CD4-positive, alpha-beta T cell treated with Interleukin-15 for 4 hours (primary cell): Measurements from ENCODE around the gene RPL29.
"Not testable (repeated sequence)": the region's sequence is repeated elsewhere in the genome, so short reads cannot be mapped to it uniquely, and the experiment has no call there.

ENCODE experiments used
- DNase-seq: peaks from one replicate; pipeline ENCODE4 v3.0.0-alpha.2; 2020; ENCODE audit warnings: low spot score

Gene RPL29

DNA sequence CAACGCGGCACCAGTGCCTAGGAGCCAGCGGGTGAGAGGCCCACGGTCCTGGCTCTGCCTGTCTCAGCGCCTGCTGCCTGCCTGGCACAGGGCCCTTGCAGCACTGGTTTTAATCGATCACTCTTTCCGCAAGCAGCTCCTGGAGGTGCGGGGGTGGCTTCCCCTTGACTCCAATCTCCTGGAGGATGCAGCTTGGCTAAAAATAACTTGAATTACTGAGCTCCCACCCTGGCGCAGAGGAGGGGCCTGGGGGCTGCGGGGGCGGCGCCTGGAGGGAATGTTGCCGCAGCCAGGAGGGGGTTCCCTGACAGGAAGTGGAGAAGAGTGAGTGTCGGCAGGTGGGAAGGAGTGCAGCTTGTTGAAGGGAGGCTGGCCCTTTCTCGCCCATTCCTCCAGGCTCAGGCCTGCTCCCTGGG, 9.9 kb upstream of the RPL29 start:
- no peak for DNase-seq

DNA sequence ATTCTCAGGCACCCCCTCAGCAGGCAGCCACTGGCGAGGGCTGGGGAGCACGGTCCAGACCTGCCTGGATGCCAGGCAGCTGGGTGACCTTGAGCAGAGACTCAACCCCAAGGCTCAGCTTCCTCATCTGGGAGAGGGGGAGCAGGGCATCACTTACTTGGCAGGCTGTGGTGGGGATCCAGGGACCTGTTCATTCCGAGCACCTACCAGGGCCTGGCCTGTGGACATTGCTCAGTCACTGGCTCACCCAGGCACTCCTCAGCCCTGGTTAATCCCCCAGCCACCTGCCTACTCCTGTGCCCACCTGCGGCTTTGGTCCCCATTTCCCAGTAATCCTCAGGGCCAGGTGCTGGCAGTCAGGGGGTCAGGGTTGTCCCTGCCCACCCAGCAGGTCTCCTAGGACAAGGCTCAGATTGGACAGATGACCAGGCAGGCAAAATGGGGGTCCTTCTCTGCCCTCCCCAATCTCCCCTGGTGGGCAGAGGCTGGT, 9.3 kb upstream of the RPL29 start:
- DNase-seq, result no peak

DNA sequence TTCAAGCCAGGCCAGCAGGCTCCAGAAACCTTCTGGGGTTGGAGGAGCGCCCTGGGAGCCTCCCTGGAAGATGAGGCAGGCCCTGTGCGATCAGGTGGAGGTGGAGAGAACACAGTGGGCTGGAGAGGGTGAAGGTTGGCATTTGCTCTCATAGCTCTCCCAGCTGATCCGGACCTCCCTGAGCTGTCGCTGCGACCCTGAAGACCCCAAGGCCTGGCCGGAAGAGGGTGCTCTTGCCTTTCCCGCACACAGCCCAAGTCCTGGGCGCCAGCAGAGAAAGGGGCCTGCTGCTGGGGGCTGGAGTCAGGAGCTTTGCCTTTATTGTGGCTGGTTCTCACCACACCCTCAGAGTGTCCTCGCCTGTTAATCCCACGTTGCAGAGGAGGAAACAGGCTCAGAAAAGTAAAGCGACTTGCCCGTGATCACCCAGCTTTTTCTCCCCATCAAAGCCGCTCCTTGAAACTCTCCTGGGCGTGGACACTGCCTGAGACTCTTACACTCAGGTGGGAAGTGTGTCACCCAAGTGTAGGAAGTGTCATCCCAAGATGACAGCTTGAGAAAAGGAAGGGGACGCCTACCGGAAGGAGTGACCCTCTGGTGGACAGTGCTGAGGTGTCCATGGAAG, 8.6 kb upstream of the RPL29 start:
- no peak for DNase-seq

DNA sequence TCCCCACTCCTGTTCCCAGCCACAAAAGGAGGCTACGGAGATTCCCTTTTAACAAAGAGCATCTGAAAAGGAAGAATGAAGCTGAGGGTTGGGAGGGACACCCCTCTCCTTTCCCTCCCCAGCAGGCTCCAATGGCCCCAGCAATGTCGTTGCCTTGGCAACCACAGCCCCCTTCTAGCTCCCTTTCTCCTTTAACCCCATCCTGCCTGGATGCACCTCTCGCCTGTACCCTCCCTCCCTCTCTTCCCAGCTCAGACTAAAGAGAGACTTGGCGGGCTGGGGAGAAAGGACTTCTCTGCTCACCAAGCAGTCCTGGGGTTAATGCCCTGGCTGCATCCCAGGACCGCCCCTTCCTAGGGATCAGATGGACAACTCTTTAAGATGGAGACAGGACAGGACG, 7.1 kb upstream of the RPL29 start:
- no peak for DNase-seq

DNA sequence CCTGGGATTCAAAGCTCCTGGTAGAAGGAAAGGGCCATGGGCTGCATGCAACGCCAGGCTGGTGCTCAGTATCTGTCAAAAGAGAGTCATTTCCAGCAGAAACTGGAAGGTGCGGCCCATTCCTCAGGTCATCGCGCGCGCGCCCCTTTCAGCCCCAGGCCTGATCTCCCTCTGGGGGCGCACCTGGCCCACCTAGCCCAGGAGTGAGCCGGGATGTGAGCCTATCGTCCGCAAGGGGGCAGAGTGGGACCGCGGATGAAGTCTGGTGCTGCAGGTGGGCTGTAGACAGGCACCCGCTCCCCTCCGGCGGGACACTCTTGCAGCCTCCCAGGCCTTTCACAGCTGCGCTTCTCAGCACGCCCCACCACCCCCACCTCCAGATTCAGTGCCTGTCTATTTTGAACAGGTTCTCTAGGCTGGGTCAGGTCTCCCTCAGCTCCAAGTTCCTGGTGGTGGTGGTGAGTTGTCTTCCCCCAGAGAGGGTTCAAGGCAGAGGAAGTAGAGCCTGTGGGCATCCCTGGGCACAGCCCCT, 5.8 kb upstream of the RPL29 start:
- DNase-seq, result peak; percentile 85

DNA sequence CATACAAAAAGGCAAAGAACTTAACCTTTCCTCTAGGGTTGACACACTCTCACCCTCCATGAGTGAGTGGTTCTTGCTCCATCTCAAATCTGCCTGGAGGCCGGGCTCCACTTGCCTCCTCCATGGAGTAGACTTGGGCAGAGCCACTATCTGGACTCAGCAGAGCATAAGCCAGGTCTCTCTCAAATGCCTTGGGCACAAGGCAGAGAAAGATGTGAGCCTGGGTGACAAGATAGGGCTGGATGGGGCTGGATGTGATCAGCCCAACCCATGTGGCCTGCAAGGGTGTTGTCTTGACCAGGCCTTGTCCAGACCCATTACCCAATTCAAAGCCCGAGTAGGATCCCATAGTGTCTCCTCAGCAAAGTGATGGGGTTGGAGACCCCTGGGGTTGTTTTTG, 4.2 kb upstream of the RPL29 start:
- no peak for DNase-seq

DNA sequence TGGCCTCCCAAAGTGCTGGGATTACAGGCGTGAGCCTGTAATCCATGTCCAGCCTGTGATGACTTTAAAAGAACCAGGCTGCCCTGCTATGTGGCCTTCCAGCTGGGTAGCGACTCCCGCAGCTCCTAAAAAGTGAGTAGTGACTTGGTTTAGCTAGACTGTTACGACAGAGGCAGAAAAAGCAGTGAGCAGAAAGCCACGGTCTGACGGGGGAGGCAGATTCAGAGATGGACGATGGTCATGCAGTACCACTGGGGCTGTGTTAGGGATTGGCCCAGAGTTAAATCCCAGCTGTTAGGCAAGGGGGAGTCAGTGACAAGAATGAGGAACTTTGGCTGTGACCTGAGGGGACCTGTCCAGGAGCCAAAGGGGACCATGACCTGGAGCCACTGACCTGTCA, 3.1 kb upstream of the RPL29 start:
- DNase-seq, result no peak

GRCh38 chr3:51997935-51998596, 2.4 kb upstream of the RPL29 start:
- no peak for DNase-seq

DNA sequence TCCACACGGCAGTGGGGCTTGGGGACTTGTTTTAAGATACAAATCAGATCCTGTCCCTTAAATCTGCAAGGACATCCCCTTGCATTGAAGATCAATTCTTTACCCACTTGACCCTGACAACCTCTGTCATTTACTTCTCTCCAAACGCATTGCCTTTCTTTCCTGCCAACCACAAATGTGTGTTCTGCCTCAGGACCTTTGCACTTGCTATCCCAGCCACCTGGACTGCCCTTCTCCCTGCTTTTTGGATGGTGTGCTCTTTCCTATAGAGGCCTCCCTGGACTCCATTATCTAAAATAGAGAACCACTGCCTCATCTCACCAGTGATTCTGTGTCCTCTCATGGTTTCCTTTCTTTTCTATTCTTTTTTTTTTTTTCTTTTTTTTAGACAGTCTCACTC, 1.5 kb upstream of the RPL29 start:
- no peak for DNase-seq

- DNase-seq, result no peak
Measured at GRCh38 chr3:51994530-51994929, 1.2 kb downstream of the RPL29 start.

GRCh38 chr3:51993657-51994056, 2.0 kb downstream of the RPL29 start:
- DNase-seq, result not testable (repeated sequence)

- DNase-seq, result no peak
Measured at GRCh38 chr3:51992017-51992682, 3.5 kb downstream of the RPL29 start.

DNA sequence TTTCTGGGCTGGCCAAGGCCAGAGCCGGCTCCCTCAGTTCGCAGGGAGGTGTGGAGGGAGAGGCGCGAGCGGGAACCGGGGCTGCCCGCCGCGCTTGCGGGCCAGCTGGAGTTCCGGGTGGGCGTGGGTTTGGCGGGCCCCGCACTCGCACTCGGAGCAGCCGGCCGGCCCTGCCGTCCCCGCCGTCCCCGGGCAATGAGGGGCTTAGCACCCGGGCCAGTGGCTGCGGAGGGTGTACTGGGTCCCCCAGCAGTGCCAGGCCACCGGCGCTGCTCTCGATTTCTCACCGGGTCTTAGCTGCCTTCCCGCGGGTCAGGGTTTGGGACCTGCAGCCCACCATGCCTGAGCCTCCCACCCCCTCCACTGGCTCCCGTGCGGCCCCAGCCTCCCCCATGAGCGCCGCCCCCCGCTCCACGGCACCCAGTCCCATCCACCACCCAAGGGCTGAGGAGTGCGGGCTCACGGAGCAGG, 5.2 kb downstream of the RPL29 start:
- DNase-seq, result not testable (repeated sequence)

- no peak for DNase-seq
Measured at GRCh38 chr3:51988286-51989146, 7.2 kb downstream of the RPL29 start.

DNA sequence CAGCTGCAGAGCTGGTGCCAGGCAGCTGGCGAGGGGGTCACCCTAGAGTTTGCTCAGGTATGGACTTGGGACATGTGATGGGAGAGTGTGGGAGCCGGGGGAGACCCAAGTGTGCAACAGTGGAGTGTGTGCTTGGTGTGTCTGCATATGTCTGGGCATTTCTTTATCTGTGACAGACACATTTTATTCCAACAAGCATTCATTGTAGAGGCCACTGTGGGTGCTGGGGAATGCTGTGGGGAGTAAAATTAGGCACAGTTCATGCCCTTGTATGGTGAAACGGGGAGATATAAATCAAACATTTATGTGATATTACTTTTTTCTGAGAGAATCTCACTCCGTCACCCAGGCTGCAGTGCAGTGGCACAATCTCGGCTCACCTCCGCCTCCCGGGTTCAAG, 8.1 kb downstream of the RPL29 start:
- no peak for DNase-seq

GRCh38 chr3:51986010-51986947, 9.4 kb downstream of the RPL29 start:
- DNase-seq, result no peak

GRCh38 chr3:51985063-51985462, 10.6 kb downstream of the RPL29 start:
- DNase-seq, result no peak

DNA sequence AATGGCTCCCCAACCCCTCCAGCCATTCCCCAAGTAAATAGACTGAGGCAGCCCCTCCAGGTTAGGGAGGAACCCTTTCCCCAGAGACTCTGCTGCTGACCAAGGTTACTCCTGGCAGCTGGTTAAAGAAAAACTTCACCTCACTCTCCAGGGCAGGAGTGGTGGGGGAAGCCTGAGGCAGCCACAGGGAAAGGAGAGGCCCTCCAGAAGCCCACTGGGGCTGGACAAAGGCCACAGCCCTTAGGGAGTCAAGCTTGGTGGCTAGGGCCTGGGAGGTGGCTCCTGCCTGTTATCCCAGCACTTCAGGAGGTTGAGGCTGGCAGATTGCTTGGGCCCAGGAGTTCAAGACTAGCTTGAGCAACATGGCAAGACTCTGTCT, 11.4 kb downstream of the RPL29 start:
- no peak for DNase-seq

DNA sequence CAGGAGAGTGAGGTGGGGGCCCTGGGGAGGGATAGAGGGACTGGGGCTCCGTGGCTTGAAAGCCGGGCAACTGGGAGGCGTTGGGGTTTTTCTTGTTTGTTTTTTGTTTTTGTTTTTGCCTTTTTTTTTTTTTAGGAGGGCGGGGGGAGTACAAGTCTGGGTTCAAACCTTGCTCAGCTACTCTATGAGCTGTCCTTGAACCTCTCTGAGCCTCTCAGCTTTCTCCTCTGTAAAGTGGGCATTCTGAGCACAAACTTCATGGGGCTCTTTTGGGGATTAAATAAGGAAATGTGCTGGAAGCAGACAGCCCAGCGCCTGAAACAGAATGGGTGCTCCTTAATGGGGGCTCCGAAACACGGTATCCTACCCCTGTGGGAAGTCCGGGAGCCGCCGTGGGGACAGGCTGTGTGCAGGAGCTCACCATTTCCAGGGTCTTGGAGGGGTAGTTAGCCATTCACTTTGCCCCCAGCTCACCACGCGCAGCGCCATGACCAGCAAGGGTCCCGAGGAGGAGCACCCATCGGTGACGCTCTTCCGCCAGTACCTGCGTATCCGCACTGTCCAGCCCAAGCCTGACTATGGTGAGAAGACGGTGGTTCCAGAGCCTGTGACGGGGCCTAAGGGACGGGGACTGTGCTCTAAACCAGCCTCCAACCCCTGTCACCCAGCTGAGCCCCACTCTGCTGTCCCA, 12.0 kb downstream of the RPL29 start:
- no peak for DNase-seq

GRCh38 chr3:51982838-51983577, 12.7 kb downstream of the RPL29 start, which contains the start of gene ACY1:
Gene ACY1 (plus strand): TSS chr3:51983535. CDS start chr3:51984065, 530 bp downstream.
- DNase-seq, result peak; percentile 54
